ENCODE measurements around the gene PTPN14.

The PTPN14 gene

GRCh38 chr1:214538496-214538895 lies 12.9 kb downstream of the PTPN14 start:
- H3K79me2 ChIP-seq (ENCODE audit: insufficient read depth, low read length), result peaks cover 50% of the 10 kb centered on the region
- H3K4me2 ChIP-seq (ENCODE audit: low read depth, low read length, poor library complexity, severe bottlenecking), result no peak overlapping the region
- H3K4me3 ChIP-seq (ENCODE audit: low read length, poor library complexity, severe bottlenecking), result no peak overlapping the region
- no peaks in the 10 kb centered on the region for H3F3A ChIP-seq (ENCODE audit: low read depth)
- H3K4me1 ChIP-seq (ENCODE audit: insufficient read depth, low read length, poor library complexity, severe bottlenecking), result peaks cover 34% of the 10 kb centered on the region
- no peaks in the 10 kb centered on the region for H3K27me3 ChIP-seq (ENCODE audit: insufficient read depth, low read length, poor library complexity, severe bottlenecking)
- H4K20me1 ChIP-seq (ENCODE audit: insufficient read depth, low read length, poor library complexity, severe bottlenecking), result no peaks in the 10 kb centered on the region
- H3K9ac ChIP-seq (ENCODE audit: low read depth, low read length, poor library complexity, severe bottlenecking), result no peak overlapping the region
- no peaks in the 10 kb centered on the region for H3K9me2 ChIP-seq (replicated peaks; ENCODE audit: low read depth, low read length)
- no peaks in the 10 kb centered on the region for H3K9me3 ChIP-seq (ENCODE audit: insufficient read depth, low read depth, low read length)
- no peak overlapping the region for H2AFZ ChIP-seq (ENCODE audit: low read length)
- TF ChIP-seq CTCF (conservative IDR thresholded peaks at IDR 0.05; ENCODE audit: low read length) (no peak), EZH2phosphoT487 (IDR thresholded peaks at IDR 0.05; ENCODE audit: borderline replicate concordance) (no peak)
- H3K36me3 ChIP-seq (ENCODE audit: insufficient read depth, low read length), result no peaks in the 10 kb centered on the region

GRCh38 chr1:214537872-214538473 lies 13.4 kb downstream of the PTPN14 start:
- Histone ChIP-seq H3K36me3 (ENCODE audit: insufficient read depth, low read length) (no peaks in the 10 kb centered on the region), H3K79me2 (ENCODE audit: insufficient read depth, low read length) (peaks cover 50% of the 10 kb centered on the region), H3K4me1 (ENCODE audit: insufficient read depth, low read length, poor library complexity, severe bottlenecking) (peaks cover 34% of the 10 kb centered on the region), H3K9ac (ENCODE audit: low read depth, low read length, poor library complexity, severe bottlenecking) (no peak overlapping the region), H3K27me3 (ENCODE audit: insufficient read depth, low read length, poor library complexity, severe bottlenecking) (no peaks in the 10 kb centered on the region), H2AFZ (ENCODE audit: low read length) (no peak overlapping the region), H3K4me3 (ENCODE audit: low read length, poor library complexity, severe bottlenecking) (no peak overlapping the region), H3K9me3 (ENCODE audit: insufficient read depth, low read depth, low read length) (no peaks in the 10 kb centered on the region), H3F3A (ENCODE audit: low read depth) (no peaks in the 10 kb centered on the region), H3K4me2 (ENCODE audit: low read depth, low read length, poor library complexity, severe bottlenecking) (no peak overlapping the region), H3K9me2 (replicated peaks; ENCODE audit: low read depth, low read length) (no peaks in the 10 kb centered on the region), H4K20me1 (ENCODE audit: insufficient read depth, low read length, poor library complexity, severe bottlenecking) (no peaks in the 10 kb centered on the region)
- TF ChIP-seq EZH2phosphoT487 (IDR thresholded peaks at IDR 0.05; ENCODE audit: borderline replicate concordance), result no peak
- no peak for TF ChIP-seq CTCF (conservative IDR thresholded peaks at IDR 0.05; ENCODE audit: low read length)

DNA sequence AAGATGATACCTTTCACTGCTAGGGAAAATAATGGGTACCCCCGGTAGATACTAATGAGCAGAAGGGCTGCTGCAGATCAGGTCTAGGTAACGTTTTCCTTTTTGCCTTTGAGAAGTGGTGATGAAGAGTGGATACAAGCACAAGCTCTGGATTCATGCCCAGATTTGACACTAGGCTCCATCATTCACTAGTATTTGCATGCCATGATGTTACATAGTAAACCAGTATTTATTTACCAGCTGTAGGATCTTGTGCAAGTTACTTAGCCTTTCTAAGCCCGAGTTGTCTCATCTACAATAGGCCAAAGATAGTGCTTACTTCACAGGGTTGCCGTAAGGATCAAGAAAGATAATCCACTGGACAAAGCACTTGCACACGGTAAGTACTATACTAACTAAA lies 14.2 kb downstream of the PTPN14 start:
- H2AFZ ChIP-seq (ENCODE audit: low read length), result no peak overlapping the region
- no peaks in the 10 kb centered on the region for H3K9me2 ChIP-seq (replicated peaks; ENCODE audit: low read depth, low read length)
- peaks cover 27% of the 10 kb centered on the region for H3K4me1 ChIP-seq (ENCODE audit: insufficient read depth, low read length, poor library complexity, severe bottlenecking)
- H3K79me2 ChIP-seq (ENCODE audit: insufficient read depth, low read length), result peaks cover 47% of the 10 kb centered on the region
- no peaks in the 10 kb centered on the region for H3K27me3 ChIP-seq (ENCODE audit: insufficient read depth, low read length, poor library complexity, severe bottlenecking)
- no peaks in the 10 kb centered on the region for H3F3A ChIP-seq (ENCODE audit: low read depth)
- H3K9ac ChIP-seq (ENCODE audit: low read depth, low read length, poor library complexity, severe bottlenecking), result no peak overlapping the region
- no peaks in the 10 kb centered on the region for H3K36me3 ChIP-seq (ENCODE audit: insufficient read depth, low read length)
- H3K9me3 ChIP-seq (ENCODE audit: insufficient read depth, low read depth, low read length), result no peaks in the 10 kb centered on the region
- TF ChIP-seq EZH2phosphoT487 (IDR thresholded peaks at IDR 0.05; ENCODE audit: borderline replicate concordance) (no peak), CTCF (conservative IDR thresholded peaks at IDR 0.05; ENCODE audit: low read length) (no peak)
- H3K4me3 ChIP-seq (ENCODE audit: low read length, poor library complexity, severe bottlenecking), result no peak overlapping the region
- H3K4me2 ChIP-seq (ENCODE audit: low read depth, low read length, poor library complexity, severe bottlenecking), result no peak overlapping the region
- H4K20me1 ChIP-seq (ENCODE audit: insufficient read depth, low read length, poor library complexity, severe bottlenecking), result no peaks in the 10 kb centered on the region
